Kidney (tissue), 14 donors: ENCODE results near the gene CACNB4. TPM values are rescaled to one million over a fixed set of nuclear protein-coding genes. Genes with fewer than 3 reads are reported as not detected.

Experiments
- DNase-seq, 5 donors: peaks; one replicate each; pipeline ENCODE4 v3.0.0-alpha.2; 2013 to 2020
- FAIRE-seq: peaks from 2 replicates; lab custom pipeline; 2012; peaks lifted over from hg19 to GRCh38; lab: Jason Lieb, UNC
- H3K27ac ChIP-seq, 2 donors: one replicate each; pipeline ENCODE4 v1.7.0; 2013; ENCODE audit warnings: low read depth in 2 of 2, low read length in 2 of 2, inconsistent platforms in 1 of 2
- H3K27me3 ChIP-seq: one replicate; pipeline ENCODE4 v1.7.1; 2013; ENCODE audit warnings: low read length, inconsistent platforms; ENCODE audit not compliant: control insufficient read depth, insufficient read depth
- H3K36me3 ChIP-seq, 3 donors: one replicate each; pipeline versions ENCODE4 v1.7.0 to v1.7.1; 2013; ENCODE audit warnings: low read length in 3 of 3, control low read depth in 1 of 3, inconsistent platforms in 1 of 3; ENCODE audit not compliant: insufficient read depth in 3 of 3, control insufficient read depth in 2 of 3
- H3K4me1 ChIP-seq, 3 donors: one replicate each; pipeline versions ENCODE4 v1.7.0 to v1.7.1; 2013; ENCODE audit warnings: low read length in 3 of 3, inconsistent platforms in 1 of 3, low read depth in 1 of 3; ENCODE audit not compliant: control insufficient read depth in 2 of 3, insufficient read depth in 2 of 3
- H3K4me3 ChIP-seq, 3 donors: one replicate each; pipeline versions ENCODE4 v1.7.0 to v1.8.1; 2013; ENCODE audit warnings: low read length in 3 of 3, control low read depth in 1 of 3, inconsistent platforms in 1 of 3
- H3K9ac ChIP-seq, 3 donors: one replicate each; pipeline versions ENCODE4 v1.7.0 to v1.7.1; 2013; ENCODE audit warnings: low read length in 3 of 3, control low read depth in 1 of 3, inconsistent platforms in 1 of 3
- H3K9me3 ChIP-seq, 3 donors: one replicate each; pipeline versions ENCODE4 v1.7.0 to v1.7.1; 2013; ENCODE audit warnings: low read length in 3 of 3, control low read depth in 1 of 3, inconsistent platforms in 1 of 3; ENCODE audit not compliant: control insufficient read depth in 2 of 3, insufficient read depth in 1 of 3
- intact Hi-C: fragments of 100-400 bp; cut with DNase I; formaldehyde crosslinking; loops from one replicate; pipeline ENCODE4 v1.11.1; 2022
- polyA plus RNA-seq: library from polyadenylated mRNA; stranded (reverse); fragments of 350-450 nt; fragmentation: Illumina TruSeq; extraction: RNeasy Lipid Tissue Mini Kit (QIAGEN cat#74804); gene quantifications from one replicate; pipeline ENCODE4 v1.2.3, GENCODE V29; 2014; ENCODE audit warnings: low read depth, low replicate concordance; ENCODE audit not compliant: insufficient read depth
- total RNA-seq: library from RNA; stranded (reverse); fragmentation: NEBNext Ultra II Directional; extraction: Animal tissue kit (Norgen Biotek cat#: 25700); gene quantifications from one replicate; pipeline ENCODE4 v1.2.1, GENCODE V29; 2021
- TF ChIP-seq, protein P1 (sequence below): IDR thresholded peaks from 3 replicates; pipeline ENCODE4 v1.5.1; 2012; ENCODE audit warnings: mild to moderate bottlenecking, moderate library complexity, borderline replicate concordance; ENCODE audit not compliant: insufficient read depth; ENCODE audit errors: extremely low read depth
- donor health status: control.
- donor health status: control.
- donor health status: control.
- donor health status: control.
- donor health status: control.
- donor health status: DM: yes; HTN: yes; CAD: no.
- donor health status: Normal renal cell carcinoma (clear cell type).

Gene CACNB4
- total and polyA plus RNA-seq, 2 donors from 2014 or later: 1.3 to 2.2 TPM

- DNase-seq: no peak
- intact Hi-C loops: no loop called here
- no peak overlapping the region for H3K27ac ChIP-seq
Measured at GRCh38 chr2:152089238-152089637, 9.6 kb downstream of the CACNB4 start.

GRCh38 chr2:152088006-152088405, 10.8 kb downstream of the CACNB4 start:
- FAIRE-seq: no peak

More at GRCh38 chr2:152089238-152089637, 9.6 kb downstream of the CACNB4 start:
- FAIRE-seq: no peak
- no peak overlapping the region for H3K4me3 ChIP-seq
- TF ChIP-seq, protein P1, sequence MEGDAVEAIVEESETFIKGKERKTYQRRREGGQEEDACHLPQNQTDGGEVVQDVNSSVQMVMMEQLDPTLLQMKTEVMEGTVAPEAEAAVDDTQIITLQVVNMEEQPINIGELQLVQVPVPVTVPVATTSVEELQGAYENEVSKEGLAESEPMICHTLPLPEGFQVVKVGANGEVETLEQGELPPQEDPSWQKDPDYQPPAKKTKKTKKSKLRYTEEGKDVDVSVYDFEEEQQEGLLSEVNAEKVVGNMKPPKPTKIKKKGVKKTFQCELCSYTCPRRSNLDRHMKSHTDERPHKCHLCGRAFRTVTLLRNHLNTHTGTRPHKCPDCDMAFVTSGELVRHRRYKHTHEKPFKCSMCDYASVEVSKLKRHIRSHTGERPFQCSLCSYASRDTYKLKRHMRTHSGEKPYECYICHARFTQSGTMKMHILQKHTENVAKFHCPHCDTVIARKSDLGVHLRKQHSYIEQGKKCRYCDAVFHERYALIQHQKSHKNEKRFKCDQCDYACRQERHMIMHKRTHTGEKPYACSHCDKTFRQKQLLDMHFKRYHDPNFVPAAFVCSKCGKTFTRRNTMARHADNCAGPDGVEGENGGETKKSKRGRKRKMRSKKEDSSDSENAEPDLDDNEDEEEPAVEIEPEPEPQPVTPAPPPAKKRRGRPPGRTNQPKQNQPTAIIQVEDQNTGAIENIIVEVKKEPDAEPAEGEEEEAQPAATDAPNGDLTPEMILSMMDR: no peak
- H3K9me3 ChIP-seq: no peaks in the 10 kb centered on the region
- H3K9ac ChIP-seq: no peak overlapping the region
- no peaks in the 10 kb centered on the region for H3K4me1 ChIP-seq
- no peaks in the 10 kb centered on the region for H3K36me3 ChIP-seq
- H3K27me3 ChIP-seq: no peaks in the 10 kb centered on the region

DNA sequence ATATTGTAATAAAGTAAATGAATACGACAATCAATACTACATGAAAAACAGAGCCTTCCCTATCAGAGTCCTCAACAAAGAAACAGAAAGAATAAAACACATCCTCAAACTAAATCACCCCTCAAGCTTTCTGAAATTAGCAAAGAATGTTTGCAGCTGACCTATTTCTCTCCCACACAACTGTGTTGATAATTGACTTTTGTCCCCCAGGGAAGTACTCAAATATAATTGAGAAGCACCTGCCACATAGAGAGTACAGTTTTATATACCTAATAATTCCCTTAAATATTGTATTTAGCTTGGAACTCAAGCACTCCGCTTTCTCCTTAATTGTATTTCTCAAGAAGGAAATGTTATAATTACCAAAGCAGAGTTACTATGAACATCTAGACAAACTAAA, 12.6 kb downstream of the CACNB4 start:
- Histone ChIP-seq H3K36me3 (no peaks in the 10 kb centered on the region), H3K9me3 (no peaks in the 10 kb centered on the region), H3K4me3 (no peak overlapping the region), H3K27ac (no peak overlapping the region), H3K27me3 (no peaks in the 10 kb centered on the region), H3K4me1 (no peaks in the 10 kb centered on the region), H3K9ac (no peak overlapping the region)
- intact Hi-C loops: no loop called here
- TF ChIP-seq, protein P1: no peak
- DNase-seq (no peak), FAIRE-seq (no peak)

More at GRCh38 chr2:152088006-152088405, 10.8 kb downstream of the CACNB4 start:
- Histone ChIP-seq H3K36me3 (no peaks in the 10 kb centered on the region), H3K9ac (no peak overlapping the region), H3K27me3 (no peaks in the 10 kb centered on the region), H3K4me1 (no peaks in the 10 kb centered on the region), H3K27ac (no peak overlapping the region), H3K9me3 (no peaks in the 10 kb centered on the region), H3K4me3 (no peak overlapping the region)
- DNase-seq: no peak
- TF ChIP-seq, protein P1: no peak
- intact Hi-C loops: no loop called here

DNA sequence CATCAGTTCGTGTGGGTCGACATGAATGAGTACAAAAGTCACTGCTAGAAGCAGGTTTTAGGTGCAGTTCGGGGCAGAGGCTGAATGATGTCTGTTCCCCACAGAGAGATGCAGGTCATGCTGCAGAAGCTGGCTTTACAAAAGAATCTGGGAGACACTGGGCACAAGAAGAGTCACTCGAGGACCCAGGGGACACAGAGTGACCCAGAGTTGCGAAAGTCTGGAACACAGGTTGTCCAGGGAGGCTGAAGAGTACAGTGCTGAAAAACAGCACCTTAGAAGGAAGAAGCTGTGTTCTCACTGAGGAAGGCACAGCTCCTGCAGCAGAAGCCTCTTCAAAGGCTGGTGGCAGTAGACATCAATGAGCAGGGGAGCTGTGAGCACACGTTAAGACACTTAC, 14.8 kb downstream of the CACNB4 start:
- intact Hi-C loops: no loop called here
- TF ChIP-seq, protein P1: no peak
- no peak overlapping the region for H3K27ac ChIP-seq
- H3K36me3 ChIP-seq: no peaks in the 10 kb centered on the region
- H3K9ac ChIP-seq: no peak overlapping the region
- DNase-seq (no peak), FAIRE-seq (no peak)
- H3K9me3 ChIP-seq: no peaks in the 10 kb centered on the region
- H3K27me3 ChIP-seq: no peaks in the 10 kb centered on the region
- H3K4me3 ChIP-seq: no peak overlapping the region
- H3K4me1 ChIP-seq: no peaks in the 10 kb centered on the region
